Mammary epithelial cell (primary cell): ENCODE results near the gene ATG4B.

ENCODE experiments used
- CTCF ChIP-seq, 2 donors: IDR thresholded peaks in 1 of 2; conservative IDR thresholded peaks in 1 of 2; 2 replicates each; pipeline ENCODE4 v1.5.1; 2011 to 2012; ENCODE audit warnings: inconsistent platforms in 2 of 2, low read length in 2 of 2, mild to moderate bottlenecking in 2 of 2, control low read depth in 1 of 2, low read depth in 1 of 2; ENCODE audit not compliant: insufficient read depth in 1 of 2; ENCODE audit errors: extremely low read depth in 1 of 2
- EZH2 ChIP-seq: IDR thresholded peaks from 2 replicates; pipeline ENCODE4 v1.6.1; 2012; ENCODE audit warnings: low read length, inconsistent platforms, borderline replicate concordance

- TF ChIP-seq CTCF (conservative IDR thresholded peaks at IDR 0.05 in 1 of 2, IDR thresholded peaks at IDR 0.05 in 1 of 2; ENCODE audit: extremely low read depth in 1 of 2, insufficient read depth in 1 of 2, low read depth in 1 of 2, low read length in 2 of 2) (no peak), EZH2 (no peak)
These were observed 26.4 kb upstream of the ATG4B start for GRCh38 chr2:241611062-241611461.
